ENCODE data around the gene MYLK2.

Gene MYLK2

DNA sequence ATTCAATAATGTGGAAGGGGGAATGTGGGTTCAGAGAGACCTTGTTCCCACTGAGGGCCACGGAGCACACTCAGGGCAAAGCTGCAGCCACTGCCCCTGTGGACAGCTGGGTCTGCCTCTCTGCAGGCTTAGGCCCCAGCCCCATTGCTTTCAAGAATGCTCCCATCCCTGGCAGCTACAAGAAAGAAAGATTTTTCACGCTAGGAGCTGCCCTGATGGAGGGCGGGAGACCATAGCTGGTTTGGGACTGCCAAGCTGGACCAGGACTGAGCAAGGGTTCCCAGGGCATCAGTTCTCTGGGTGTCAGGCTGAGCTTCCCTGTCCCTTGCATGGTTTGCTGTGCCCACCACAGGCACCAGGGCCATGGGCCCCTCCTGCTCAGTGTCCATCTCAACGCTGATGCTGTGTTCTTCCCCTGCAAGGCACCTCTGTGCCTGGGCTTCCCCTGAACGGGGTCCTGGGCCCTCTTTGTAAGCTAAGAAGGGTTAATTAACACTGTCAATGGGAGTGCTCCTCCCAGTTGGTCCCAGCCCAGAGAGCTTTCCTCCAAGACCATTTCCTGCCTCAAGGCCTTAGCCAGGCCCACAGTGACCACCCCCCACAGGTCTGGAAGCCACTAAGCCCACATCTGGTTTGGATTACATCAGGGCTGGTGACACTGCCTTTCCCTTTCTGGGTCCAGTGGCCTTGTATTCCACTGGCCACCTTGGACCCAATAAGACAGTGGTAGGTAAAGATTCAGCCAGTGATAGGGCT lies 17.9 kb downstream of the MYLK2 start:
- DNase-seq: no peak

- no peak for DNase-seq
Measured at GRCh38 chr20:31837896-31838397, 18.8 kb downstream of the MYLK2 start.

DNA sequence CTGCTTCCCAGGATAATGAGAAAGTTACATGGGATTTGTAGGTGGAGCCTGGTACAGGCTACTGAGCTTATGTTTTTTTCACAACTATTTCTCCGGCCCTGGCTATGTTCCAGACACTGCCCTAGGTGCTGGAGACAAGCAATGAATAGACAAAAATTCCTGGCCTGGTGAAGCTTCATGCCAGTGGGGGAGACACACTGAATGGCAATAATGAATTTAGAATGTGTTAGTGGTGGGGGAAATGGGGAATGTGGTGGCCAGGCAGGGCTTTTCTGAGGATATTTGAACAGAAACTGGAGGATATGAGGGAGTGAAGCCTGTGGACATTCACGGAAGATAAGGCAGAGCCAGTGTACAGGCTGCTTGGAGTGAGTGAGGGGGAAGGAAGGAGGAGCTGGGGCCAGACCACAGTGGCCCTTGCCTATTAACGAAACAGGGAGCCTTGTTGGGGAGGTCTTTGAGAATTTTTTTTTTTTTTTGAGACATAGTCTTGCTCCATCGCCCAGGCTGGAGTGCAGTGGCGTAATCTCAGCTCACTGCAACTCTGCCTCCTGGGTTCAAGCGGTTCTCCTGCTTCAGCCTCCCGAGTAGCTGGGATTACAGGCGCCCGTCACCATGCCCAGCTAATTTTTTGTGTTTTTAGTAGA lies 19.6 kb downstream of the MYLK2 start:
- no peak for DNase-seq

DNA sequence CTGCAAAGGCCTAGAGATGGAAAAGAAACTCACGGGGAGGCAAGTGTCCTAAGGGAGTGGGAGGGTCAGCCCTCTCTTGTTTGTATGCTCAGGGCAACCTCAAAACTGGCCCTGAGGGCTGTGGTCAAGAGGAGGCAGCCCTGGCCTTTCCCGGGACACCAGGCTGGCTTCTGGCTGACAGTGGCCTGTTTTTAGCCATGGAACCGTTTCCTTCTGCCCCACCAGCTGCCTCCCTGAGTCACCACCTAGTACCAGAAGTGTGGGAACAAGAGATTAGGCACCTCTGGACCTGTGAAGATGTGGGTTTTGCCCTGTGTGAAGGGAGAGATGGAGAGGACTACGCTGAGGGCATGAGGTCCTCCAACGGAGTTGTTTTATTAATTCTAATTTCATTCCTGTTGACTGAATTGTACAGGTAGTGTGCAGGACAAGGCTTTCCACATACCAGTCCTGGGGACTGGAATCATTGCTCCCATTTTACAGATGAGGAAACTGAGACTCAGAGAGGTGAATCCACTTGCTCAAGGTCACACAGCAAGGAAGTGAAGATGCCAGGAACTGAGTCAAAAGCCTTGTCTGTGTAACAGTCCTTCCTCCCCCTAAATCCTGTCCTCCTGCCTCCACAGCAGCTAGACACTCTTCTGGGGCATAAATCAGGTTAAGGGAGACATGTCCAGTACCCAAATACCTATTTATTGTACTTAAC lies 20.8 kb downstream of the MYLK2 start:
- DNase-seq: no peak

DNA sequence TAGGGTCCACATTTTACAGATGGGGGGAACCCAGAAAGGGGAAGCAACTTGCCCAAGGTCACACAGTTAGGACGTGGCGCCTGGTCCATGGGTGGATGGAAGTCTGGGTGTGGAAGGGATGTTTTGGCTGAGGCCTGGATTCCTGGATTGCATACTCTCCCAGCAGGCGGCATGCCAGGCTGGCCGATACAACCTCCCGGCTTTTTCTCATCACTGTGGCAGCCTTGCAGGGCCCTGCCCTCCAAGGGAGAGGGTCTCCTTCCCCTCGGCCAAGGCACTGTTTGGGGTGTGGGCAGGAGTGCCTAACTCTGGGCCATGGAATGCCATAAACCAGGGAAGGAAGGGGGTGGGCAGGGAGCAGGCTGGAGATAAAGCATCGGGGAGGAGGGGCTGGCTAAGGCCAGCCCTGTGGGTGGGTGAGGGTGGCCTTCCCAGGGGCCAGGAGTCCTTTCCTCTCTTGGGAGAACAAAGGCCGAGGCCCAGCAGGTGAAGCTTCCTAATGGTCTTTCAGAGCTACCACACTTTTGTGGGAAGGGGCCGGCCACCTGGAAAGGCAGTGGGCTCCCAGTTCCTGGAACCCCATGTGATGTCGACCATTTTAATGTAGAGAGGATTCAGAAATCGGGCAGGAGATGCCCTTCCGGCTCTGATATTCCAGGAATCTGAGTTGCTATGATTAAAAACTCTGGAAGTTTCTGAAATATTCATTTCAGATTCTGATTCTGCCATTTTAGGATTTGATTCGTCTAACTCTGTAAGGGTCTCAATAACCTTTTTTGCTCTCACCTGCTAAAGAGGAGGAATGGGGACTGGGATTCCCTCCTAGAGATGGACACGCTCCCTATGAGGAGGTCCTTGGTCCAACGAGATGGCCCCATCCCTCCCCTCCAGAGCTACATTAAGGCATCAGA lies 22.0 kb downstream of the MYLK2 start:
- DNase-seq: no peak

DNA sequence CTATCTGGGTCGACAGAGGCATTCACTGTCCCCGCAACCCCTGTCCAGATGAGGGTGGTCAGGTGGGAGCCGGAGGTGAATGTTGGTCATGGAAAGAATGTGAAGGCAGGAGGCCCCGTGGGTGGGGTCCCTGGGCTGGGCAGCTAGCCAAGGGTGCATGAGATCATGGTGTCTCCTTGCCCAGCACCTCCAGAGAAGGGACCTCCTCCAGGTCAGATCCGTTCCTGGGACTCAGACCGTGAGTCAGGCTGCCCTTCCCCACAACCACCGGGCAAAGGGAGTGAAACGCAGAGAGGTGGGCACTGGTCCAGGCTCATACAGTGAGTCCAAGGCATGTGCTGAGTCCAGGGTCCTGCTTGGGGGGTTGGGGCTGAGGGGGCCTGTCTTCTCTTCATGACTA lies 22.8 kb downstream of the MYLK2 start:
- no peak for DNase-seq

GRCh38 chr20:31842471-31843157 lies 23.5 kb downstream of the MYLK2 start:
- DNase-seq: no peak

GRCh38 chr20:31843288-31843687 lies 24.1 kb downstream of the MYLK2 start:
- DNase-seq: no peak

DNA sequence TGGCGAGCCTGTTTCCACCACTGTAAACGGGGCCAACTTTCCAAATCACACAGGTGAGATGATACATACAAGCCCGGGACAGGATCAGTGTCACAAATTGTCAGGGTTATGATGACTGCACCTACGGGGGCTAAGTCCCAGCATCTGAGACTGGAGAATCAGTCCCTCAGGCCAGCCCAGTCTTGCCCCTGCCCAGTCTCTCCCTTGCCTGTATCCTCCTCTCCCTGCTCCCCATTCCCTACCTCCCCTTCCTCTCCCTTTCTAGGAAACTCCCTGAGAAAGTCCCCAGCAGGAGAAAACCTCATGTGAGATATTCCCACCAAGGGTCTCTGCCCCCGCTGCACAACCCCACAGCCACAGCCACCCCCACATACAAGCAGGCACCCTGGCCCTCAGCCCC lies 24.7 kb downstream of the MYLK2 start:
- DNase-seq: no peak

GRCh38 chr20:31844737-31845299 lies 25.7 kb downstream of the MYLK2 start:
- DNase-seq: no peak

GRCh38 chr20:31845300-31845863 lies 26.2 kb downstream of the MYLK2 start, which contains the start of gene FOXS1:
Gene FOXS1 (minus strand): TSS chr20:31845604. CDS start chr20:31845542, 62 bp downstream.
- no peak for DNase-seq

DNA sequence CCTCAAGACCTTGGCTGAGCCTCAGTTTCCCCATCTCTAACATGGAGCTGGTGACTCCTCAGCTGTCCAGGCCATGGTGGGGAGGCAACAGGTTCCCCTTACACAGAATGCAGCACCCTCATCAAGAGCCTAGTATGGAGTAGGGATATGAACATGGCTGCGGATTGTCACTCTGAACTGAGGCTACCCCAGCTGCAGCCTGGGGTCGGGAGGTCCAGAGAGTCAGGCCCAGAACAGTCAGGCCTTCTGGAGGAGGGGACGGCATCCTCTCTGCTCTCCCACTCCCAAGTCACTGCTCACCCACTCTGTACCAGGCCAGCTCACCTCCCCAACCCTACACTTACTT lies 27.6 kb downstream of the MYLK2 start:
- DNase-seq: no peak

DNA sequence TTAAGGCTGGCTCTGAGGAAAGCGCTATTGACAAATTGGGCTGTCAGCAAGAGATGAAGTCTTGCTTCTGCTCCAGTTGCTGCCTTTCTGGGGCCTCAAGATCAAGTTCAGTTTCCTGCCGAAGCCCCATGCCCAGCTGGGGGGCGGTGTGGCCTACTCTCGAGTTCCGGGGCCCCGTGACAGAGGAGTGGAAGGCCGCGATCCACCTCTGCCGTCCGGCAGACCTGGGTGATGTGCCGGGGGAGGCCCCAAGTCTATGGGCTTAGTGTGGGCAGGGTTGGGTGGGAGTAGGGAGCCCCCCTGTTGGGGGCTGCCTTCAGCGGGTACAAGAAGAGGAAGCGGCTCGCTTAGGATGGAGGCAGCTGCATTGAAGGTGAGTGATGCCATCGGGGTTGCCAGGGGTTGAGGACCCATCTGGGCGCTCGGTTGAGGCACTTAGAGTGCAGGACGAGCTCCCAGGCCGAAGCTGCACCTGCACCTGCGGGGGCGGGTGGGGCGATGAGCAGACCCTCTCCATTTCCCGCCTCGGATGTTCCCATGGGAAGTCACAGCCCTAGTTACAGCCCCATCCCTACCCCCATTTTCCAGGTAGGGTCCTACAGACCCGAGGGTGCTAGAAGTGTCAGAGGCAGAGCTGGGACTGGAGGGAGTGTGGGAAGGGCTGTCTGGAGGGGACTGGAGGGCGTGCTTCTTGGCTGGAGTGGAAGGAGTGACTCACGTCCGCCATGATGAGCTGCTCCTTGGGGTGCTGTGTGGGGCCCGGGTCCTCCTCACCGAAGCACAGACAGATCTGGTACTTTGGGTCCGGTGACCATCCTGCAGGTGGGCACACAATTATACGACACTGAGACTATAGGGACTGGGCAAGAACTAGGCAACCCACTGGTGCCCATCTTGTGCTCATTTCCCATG lies 29.2 kb downstream of the MYLK2 start:
- DNase-seq: no peak

GRCh38 chr20:31849306-31849930 lies 30.3 kb downstream of the MYLK2 start:
- peak; percentile 23 for DNase-seq

GRCh38 chr20:31851240-31851955 lies 32.2 kb downstream of the MYLK2 start:
- no peak for DNase-seq

- DNase-seq: no peak
Measured at GRCh38 chr20:31853481-31853880, 34.3 kb downstream of the MYLK2 start.

DNA sequence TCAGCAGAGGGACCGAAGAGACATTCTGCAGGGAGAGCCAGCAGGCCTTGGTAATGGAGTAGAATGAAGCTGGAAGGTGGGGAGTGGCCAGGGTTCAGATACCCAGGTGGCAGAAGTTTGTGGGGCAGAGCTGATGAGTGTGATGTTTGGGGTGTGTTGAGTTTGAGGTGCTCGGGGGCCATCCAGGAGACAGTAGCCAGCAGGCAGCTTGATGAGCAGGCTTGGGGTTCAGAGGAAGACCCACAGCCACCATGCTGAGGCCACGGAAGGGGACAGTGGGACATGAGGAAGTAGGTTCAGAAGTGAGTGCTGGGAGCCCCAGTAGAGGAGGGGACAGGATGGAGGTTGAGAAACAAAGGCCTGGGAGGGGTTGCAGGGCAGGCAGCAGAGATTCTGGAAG lies 37.4 kb downstream of the MYLK2 start:
- no peak for DNase-seq

GRCh38 chr20:31857861-31858759 lies 39.0 kb downstream of the MYLK2 start:
- DNase-seq: no peak
